HEK293 (cell line): ENCODE measurements around the gene PDZD2.

Source experiments
- KLF9 ChIP-seq: fragments of 450-650 bp; formaldehyde crosslinking; IDR thresholded peaks from 2 replicates; pipeline ENCODE4 v1.5.1; 2016; ENCODE audit warnings: missing biosample characterization, missing genetic modification characterization, low read depth
- TCF7L2 ChIP-seq: IDR thresholded peaks from 2 replicates; pipeline ENCODE4 v1.6.1; 2011; ENCODE audit warnings: low read depth, mild to moderate bottlenecking, inconsistent platforms, low read length, moderate library complexity, borderline replicate concordance
- TF ChIP-seq, protein P1 (sequence below): fragments of 450-650 bp; formaldehyde crosslinking; IDR thresholded peaks from 2 replicates; pipeline ENCODE4 v1.5.1; 2017; ENCODE audit warnings: missing biosample characterization, mild to moderate bottlenecking, missing genetic modification characterization, moderate library complexity

- no peak for TF ChIP-seq KLF9 (tag by site-specific recombination)
- TF ChIP-seq, protein P1, sequence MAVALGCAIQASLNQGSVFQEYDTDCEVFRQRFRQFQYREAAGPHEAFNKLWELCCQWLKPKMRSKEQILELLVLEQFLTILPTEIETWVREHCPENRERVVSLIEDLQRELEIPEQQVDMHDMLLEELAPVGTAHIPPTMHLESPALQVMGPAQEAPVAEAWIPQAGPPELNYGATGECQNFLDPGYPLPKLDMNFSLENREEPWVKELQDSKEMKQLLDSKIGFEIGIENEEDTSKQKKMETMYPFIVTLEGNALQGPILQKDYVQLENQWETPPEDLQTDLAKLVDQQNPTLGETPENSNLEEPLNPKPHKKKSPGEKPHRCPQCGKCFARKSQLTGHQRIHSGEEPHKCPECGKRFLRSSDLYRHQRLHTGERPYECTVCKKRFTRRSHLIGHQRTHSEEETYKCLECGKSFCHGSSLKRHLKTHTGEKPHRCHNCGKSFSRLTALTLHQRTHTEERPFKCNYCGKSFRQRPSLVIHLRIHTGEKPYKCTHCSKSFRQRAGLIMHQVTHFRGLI, result no peak
- TF ChIP-seq TCF7L2, result no peak
Observed at GRCh38 chr5:31783731-31784130, 144.8 kb downstream of the PDZD2 start.
